ENCODE results near the gene CDK19. TPM values are rescaled to one million over a fixed set of nuclear protein-coding genes. Genes with fewer than 3 reads are reported as not detected.

CDK19 gene
- total RNA-seq, 1 experiment from 2014 or later: 7.0 TPM

- WGBS (ENCODE audit: extremely low coverage, insufficient read length, low lambda C conversion rate): no CpG with 5 or more reads among the region's 1 CpG
- H3K56ac ChIP-seq (ENCODE audit: insufficient read length, low read depth, low read length): no peak overlapping the region
- no peaks in the 10 kb centered on the region for H3K23me2 ChIP-seq (ENCODE audit: insufficient read length, low read depth, low read length, poor library complexity, severe bottlenecking)
- H3K9ac ChIP-seq (ENCODE audit: extremely low read depth, insufficient read length, low read length): no peak overlapping the region
- H4K8ac ChIP-seq (replicated peaks; ENCODE audit: insufficient read length, low read depth, low read length): no peak overlapping the region
- no peaks in the 10 kb centered on the region for H3K27me3 Mint-ChIP-seq (ENCODE audit: low read depth)
- no peak overlapping the region for H3K27ac ChIP-seq (ENCODE audit: insufficient read length, low read depth, low read length)
- H2AK5ac ChIP-seq (ENCODE audit: insufficient read length, low read length): no peak overlapping the region
- H3K27me3 ChIP-seq (ENCODE audit: insufficient read depth, low read length): no peaks in the 10 kb centered on the region
- no peak overlapping the region for H3K4me2 ChIP-seq (ENCODE audit: insufficient read depth, insufficient read length, low read length)
- no peak overlapping the region for H2BK15ac ChIP-seq (ENCODE audit: low read depth, low read length)
- H3K27ac Mint-ChIP-seq: no peak overlapping the region
- H3K14ac ChIP-seq (ENCODE audit: insufficient read depth, low read length): no peak overlapping the region
- no peaks in the 10 kb centered on the region for H3K9me3 Mint-ChIP-seq
- H4K20me1 ChIP-seq (ENCODE audit: control insufficient read depth, insufficient read depth, insufficient read length): no peaks in the 10 kb centered on the region
- H2BK12ac ChIP-seq (ENCODE audit: insufficient read length, low read depth, low read length): no peak overlapping the region
- H2BK120ac ChIP-seq (ENCODE audit: low read depth, low read length, poor library complexity, severe bottlenecking): no peak overlapping the region
- no peak overlapping the region for H4K91ac ChIP-seq (ENCODE audit: insufficient read length, low read depth, low read length)
- no peak overlapping the region for H3T11ph ChIP-seq (ENCODE audit: low read length)
- no peak for DNase-seq
- H3K23ac ChIP-seq (ENCODE audit: insufficient read length, low read depth, low read length): no peak overlapping the region
- no peak for TF ChIP-seq CTCF (conservative IDR thresholded peaks at IDR 0.05)
- no peaks in the 10 kb centered on the region for H3K9me3 ChIP-seq (ENCODE audit: control insufficient read depth, low read depth, low read length)
- no peak overlapping the region for H3K4ac ChIP-seq (ENCODE audit: low read depth, low read length)
- no peak overlapping the region for H2BK20ac ChIP-seq (ENCODE audit: low read depth, low read length, poor library complexity, severe bottlenecking)
- no peak overlapping the region for H2AFZ ChIP-seq (ENCODE audit: low read length)
- no peaks in the 10 kb centered on the region for H3K4me1 ChIP-seq (ENCODE audit: insufficient read depth, low read length)
- H3K4me1 Mint-ChIP-seq: no peaks in the 10 kb centered on the region
- no peak overlapping the region for H3K4me3 Mint-ChIP-seq
- no peaks in the 10 kb centered on the region for H3K79me1 ChIP-seq (ENCODE audit: insufficient read depth, low read depth, low read length, poor library complexity, severe bottlenecking)
- no peak overlapping the region for H4K5ac ChIP-seq (ENCODE audit: insufficient read length, low read depth, low read length)
- no peaks in the 10 kb centered on the region for H3K36me3 Mint-ChIP-seq (ENCODE audit: insufficient read depth in 1 of 3, low read depth in 3 of 3)
- H2BK5ac ChIP-seq (ENCODE audit: insufficient read length, low read length): no peak overlapping the region
- H3K18ac ChIP-seq (ENCODE audit: insufficient read length, low read depth, low read length): no peak overlapping the region
- H3K79me2 ChIP-seq (ENCODE audit: insufficient read depth, low read length): no peaks in the 10 kb centered on the region
Measured at GRCh38 chr6:110828396-110828795, 13.1 kb upstream of the CDK19 start.

Data from H9 (cell line).